SK-N-SH treated with all-trans-retinoic acid at 6 μM for 48 hours (cell line): Measurements from ENCODE around the gene UTS2.

ENCODE experiments used
- ATAC-seq: fragments of 200-7000 bp; cut with Tn5 transposase; 3 replicates; pipeline ENCODE4 v1.9.1; 2020; ENCODE audit warnings: mild to moderate bottlenecking, moderate library complexity
- ARNTL ChIP-seq: fragments of 450-650 bp; formaldehyde crosslinking; IDR thresholded peaks from 2 replicates; pipeline ENCODE4 v1.5.0; 2020; ENCODE audit warnings: low read depth, mild to moderate bottlenecking, moderate library complexity, borderline replicate concordance
- BACH2 ChIP-seq: fragments of 250-450 bp; sonication (Bioruptor Pico); IDR thresholded peaks from 2 replicates; pipeline ENCODE4 v1.9.0; 2021; ENCODE audit warnings: mild to moderate bottlenecking, borderline replicate concordance
- CSDC2 ChIP-seq: fragments of 250-450 bp; sonication (Bioruptor Pico); IDR thresholded peaks from 2 replicates; pipeline ENCODE4 v1.5.0; 2020; ENCODE audit warnings: mild to moderate bottlenecking, moderate library complexity
- CSRNP3 ChIP-seq: fragments of 250-450 bp; sonication (Bioruptor Pico); IDR thresholded peaks from 2 replicates; pipeline ENCODE4 v1.5.1; 2021; ENCODE audit warnings: mild to moderate bottlenecking, moderate library complexity
- ESRRG ChIP-seq: fragments of 250-450 bp; sonication (Bioruptor Pico); IDR thresholded peaks from 2 replicates; pipeline ENCODE4 v1.6.1; 2021; ENCODE audit warnings: mild to moderate bottlenecking
- GLIS3 ChIP-seq: fragments of 250-450 bp; sonication (Bioruptor Pico); IDR thresholded peaks from 2 replicates; pipeline ENCODE4 v1.5.0; 2020; ENCODE audit warnings: mild to moderate bottlenecking, moderate library complexity
- ISL1 ChIP-seq: fragments of 250-450 bp; sonication (Bioruptor Pico); IDR thresholded peaks from 2 replicates; pipeline ENCODE4 v2.1.2; 2022; ENCODE audit warnings: mild to moderate bottlenecking, moderate library complexity
- OSR1 ChIP-seq: fragments of 250-450 bp; sonication (Bioruptor Pico); IDR thresholded peaks from 2 replicates; pipeline ENCODE4 v1.8.0; 2022; ENCODE audit warnings: moderate library complexity, mild to moderate bottlenecking, inconsistent platforms
- POU6F1 ChIP-seq: fragments of 250-450 bp; sonication (Bioruptor Pico); IDR thresholded peaks from 2 replicates; pipeline ENCODE4 v1.8.0; 2021; ENCODE audit warnings: low read depth, mild to moderate bottlenecking, moderate library complexity, borderline replicate concordance
- PPARA ChIP-seq: fragments of 250-450 bp; sonication (Bioruptor Pico); IDR thresholded peaks from 2 replicates; pipeline ENCODE4 v1.5.0; 2020; ENCODE audit warnings: mild to moderate bottlenecking, borderline replicate concordance
- SNAI2 ChIP-seq: fragments of 250-450 bp; sonication (Bioruptor Pico); IDR thresholded peaks from 2 replicates; pipeline ENCODE4 v1.5.0; 2020; ENCODE audit warnings: mild to moderate bottlenecking, moderate library complexity
- TCF4 ChIP-seq: fragments of 250-450 bp; sonication (Bioruptor Pico); IDR thresholded peaks from 2 replicates; pipeline ENCODE4 v1.8.0; 2021; ENCODE audit warnings: mild to moderate bottlenecking, moderate library complexity, borderline replicate concordance
- TOX ChIP-seq: fragments of 250-450 bp; sonication (Bioruptor Pico); IDR thresholded peaks from 2 replicates; pipeline ENCODE4 v1.8.0; 2021; ENCODE audit warnings: mild to moderate bottlenecking, moderate library complexity, borderline replicate concordance
- TSHZ2 ChIP-seq: fragments of 250-450 bp; sonication (Bioruptor Pico); IDR thresholded peaks from 2 replicates; pipeline ENCODE4 v1.5.0; 2020; ENCODE audit warnings: mild to moderate bottlenecking, moderate library complexity
- ZC3H10 ChIP-seq: fragments of 250-450 bp; sonication (Bioruptor Pico); IDR thresholded peaks from 2 replicates; pipeline ENCODE4 v1.5.1; 2021; ENCODE audit warnings: mild to moderate bottlenecking, moderate library complexity
- ZFP3 ChIP-seq: fragments of 250-450 bp; sonication (Bioruptor Pico); IDR thresholded peaks from 2 replicates; pipeline ENCODE4 v1.5.0; 2020; ENCODE audit warnings: mild to moderate bottlenecking, moderate library complexity
- ZFP30 ChIP-seq: fragments of 450-650 bp; formaldehyde crosslinking; IDR thresholded peaks from 2 replicates; pipeline ENCODE4 v1.5.0; 2022; ENCODE audit warnings: mild to moderate bottlenecking, moderate library complexity
- ZNF565 ChIP-seq: fragments of 450-650 bp; formaldehyde crosslinking; conservative IDR thresholded peaks from 2 replicates; pipeline ENCODE4 v1.5.0; 2020; ENCODE audit warnings: low read depth, mild to moderate bottlenecking, moderate library complexity
- ZNF70 ChIP-seq: fragments of 450-650 bp; formaldehyde crosslinking; IDR thresholded peaks from 2 replicates; pipeline ENCODE4 v1.5.0; 2020; ENCODE audit warnings: mild to moderate bottlenecking, moderate library complexity
- ZNF8 ChIP-seq: fragments of 450-650 bp; formaldehyde crosslinking; IDR thresholded peaks from 2 replicates; pipeline ENCODE4 v1.5.0; 2020; ENCODE audit warnings: mild to moderate bottlenecking, moderate library complexity

Gene UTS2

GRCh38 chr1:7888248-7889081, 35.6 kb upstream of the UTS2 start:
- peak; percentile 89 for TF ChIP-seq ZNF70 (CRISPR knock-in tag)
- TF ChIP-seq TOX (CRISPR knock-in tag), result no peak
- ATAC-seq, result no peak; the same call in 1 of the 3 replicates

GRCh38 chr1:7886405-7886745, 33.5 kb upstream of the UTS2 start:
- ATAC-seq, result no peak
- TF ChIP-seq BACH2 (CRISPR knock-in tag) (no peak), ZC3H10 (no peak), PPARA (CRISPR knock-in tag) (no peak), ZNF70 (CRISPR knock-in tag) (no peak), TCF4 (CRISPR knock-in tag) (no peak), GLIS3 (CRISPR knock-in tag) (no peak), SNAI2 (no peak), CSDC2 (CRISPR knock-in tag) (no peak), CSRNP3 (CRISPR knock-in tag) (no peak), ZNF8 (CRISPR knock-in tag) (no peak), ZNF565 (CRISPR knock-in tag) (no peak), POU6F1 (CRISPR knock-in tag) (no peak)

GRCh38 chr1:7885513-7886404, 32.9 kb upstream of the UTS2 start:
- no peak for ATAC-seq
- TF ChIP-seq ARNTL (CRISPR knock-in tag) (no peak), OSR1 (CRISPR knock-in tag) (no peak), TCF4 (CRISPR knock-in tag) (no peak), TSHZ2 (CRISPR knock-in tag) (no peak), PPARA (CRISPR knock-in tag) (no peak), ESRRG (CRISPR knock-in tag) (no peak), TOX (CRISPR knock-in tag) (no peak), ZNF8 (CRISPR knock-in tag) (no peak), SNAI2 (no peak), CSRNP3 (CRISPR knock-in tag) (no peak), ISL1 (no peak)

GRCh38 chr1:7884757-7885156, 31.9 kb upstream of the UTS2 start:
- no peak for ATAC-seq
- TF ChIP-seq ESRRG (CRISPR knock-in tag) (no peak), ZFP3 (CRISPR knock-in tag) (no peak), OSR1 (CRISPR knock-in tag) (no peak), ZNF8 (CRISPR knock-in tag) (no peak), ZFP30 (CRISPR knock-in tag) (no peak)
